Common myeloid progenitor, CD34-positive (primary cell): ENCODE measurements around the gene ALK.

ENCODE experiments used
- CTCF ChIA-PET: fragments of 350-600 bp; sonication (Branson Sonifier 250); formaldehyde crosslinking; loops from one replicate; lab custom pipeline; 2021; ENCODE audit warnings: antibody characterized with exemption; lab: Charles Lee
- POLR2A ChIA-PET: fragments of 350-600 bp; sonication (Branson Sonifier 250); formaldehyde crosslinking; loops from one replicate; lab custom pipeline; 2021; ENCODE audit warnings: antibody characterized with exemption; lab: Charles Lee
- DNase-seq, 3 donors: peaks; one replicate each; pipeline versions ENCODE4 v3.0.0 to v3.0.0-alpha.2; 2013
- H3K27ac ChIP-seq, 2 experiments: 1 replicate in 1 of 2; 2 replicates in 1 of 2; pipeline ENCODE4 v1.7.0; 2013; ENCODE audit warnings: inconsistent platforms in 2 of 2, low read length in 2 of 2, mild to moderate bottlenecking in 2 of 2, low read depth in 1 of 2, moderate library complexity in 1 of 2; ENCODE audit not compliant: severe bottlenecking in 2 of 2, insufficient read depth in 1 of 2, poor library complexity in 1 of 2
- H3K27me3 ChIP-seq, 5 experiments: replicated peaks in 2 of 5; 1 replicate in 3 of 5; 2 replicates in 2 of 5; pipeline versions ENCODE4 v1.6.1 to v1.7.0; 2013; ENCODE audit warnings: low read length in 4 of 5, mild to moderate bottlenecking in 2 of 5, moderate library complexity in 2 of 5, inconsistent platforms in 1 of 5; ENCODE audit not compliant: insufficient read depth in 5 of 5, control insufficient read depth in 4 of 5
- H3K36me3 ChIP-seq, 4 experiments: 1 replicate in 2 of 4; 2 replicates in 2 of 4; pipeline versions ENCODE4 v1.6.1 to v1.7.0; 2013; ENCODE audit warnings: low read length in 3 of 4, control low read depth in 1 of 4, mild to moderate bottlenecking in 1 of 4; ENCODE audit not compliant: control insufficient read depth in 4 of 4, insufficient read depth in 4 of 4
- H3K4me1 ChIP-seq, 4 experiments: 1 replicate in 3 of 4; 2 replicates in 1 of 4; pipeline versions ENCODE4 v1.6.1 to v1.7.1; 2013; ENCODE audit warnings: low read length in 3 of 4, mild to moderate bottlenecking in 3 of 4, control low read depth in 1 of 4, inconsistent platforms in 1 of 4, moderate library complexity in 1 of 4; ENCODE audit not compliant: control insufficient read depth in 4 of 4, insufficient read depth in 4 of 4; ENCODE audit errors: control extremely low read depth in 1 of 4
- H3K4me3 ChIP-seq, 7 experiments: 1 replicate in 4 of 7; 2 replicates in 3 of 7; pipeline versions ENCODE4 v1.5.1 to v1.7.0; 2013; ENCODE audit warnings: mild to moderate bottlenecking in 7 of 7, low read length in 6 of 7, moderate library complexity in 6 of 7, inconsistent platforms in 2 of 7, low read depth in 2 of 7, control low read depth in 1 of 7; ENCODE audit not compliant: insufficient read depth in 4 of 7, control insufficient read depth in 1 of 7; ENCODE audit errors: extremely low read depth in 1 of 7
- H3K9me3 ChIP-seq, 5 experiments: 1 replicate in 4 of 5; 2 replicates in 1 of 5; pipeline versions ENCODE4 v1.6.1 to v1.7.1; 2013; ENCODE audit warnings: low read length in 4 of 5, mild to moderate bottlenecking in 2 of 5, inconsistent platforms in 1 of 5, low read depth in 1 of 5, moderate library complexity in 1 of 5; ENCODE audit not compliant: control insufficient read depth in 4 of 5, insufficient read depth in 2 of 5; ENCODE audit errors: control extremely low read depth in 1 of 5
- WGBS: methylation state at CpG from one replicate; pipeline ENCODE4 v1.1.5; 2013; ENCODE audit not compliant: insufficient coverage; 5-methylcytosine and 5-hydroxymethylcytosine counted together

The ALK gene

GRCh38 chr2:29780906-29781305 lies 140.5 kb downstream of the ALK start:
- Histone ChIP-seq H3K9me3 (no peaks in the 10 kb centered on the region), H3K4me1 (no peaks in the 10 kb centered on the region), H3K27me3 (peaks cover 0 to 3% (median 0%) of the 10 kb centered on the region in 5 experiments), H3K36me3 (no peaks in the 10 kb centered on the region), H3K27ac (no peak overlapping the region), H3K4me3 (no peak overlapping the region)
- no peak for DNase-seq
- ChIA-PET POLR2A (no interaction called here), CTCF (no interaction called here)
- 100% methylated on average over 1 of the region's 1 CpG for WGBS

DNA sequence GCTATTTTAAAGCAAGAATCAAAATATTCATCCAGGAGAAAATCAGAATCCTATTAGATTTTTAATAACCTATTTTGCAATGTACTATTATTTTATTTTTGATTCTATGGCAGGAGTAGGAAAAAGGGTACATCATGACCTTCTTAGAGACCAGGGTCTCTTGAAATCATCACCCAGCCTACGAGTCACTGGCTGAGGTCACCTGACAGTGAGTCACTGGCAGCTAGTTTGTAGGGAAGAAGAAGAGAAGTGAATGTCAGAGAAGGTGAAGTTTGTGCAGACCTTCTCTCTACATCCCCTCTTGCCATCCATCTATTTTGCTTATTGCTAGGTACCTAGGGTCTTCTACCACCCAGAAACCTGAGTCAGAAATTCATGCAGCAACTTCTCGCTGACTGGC lies 144.2 kb downstream of the ALK start:
- ChIA-PET CTCF (no interaction called here), POLR2A (no interaction called here)
- Histone ChIP-seq H3K27ac (no peak overlapping the region), H3K9me3 (no peaks in the 10 kb centered on the region), H3K27me3 (peaks cover 0 to 3% (median 0%) of the 10 kb centered on the region in 5 experiments), H3K36me3 (no peaks in the 10 kb centered on the region), H3K4me1 (no peaks in the 10 kb centered on the region), H3K4me3 (no peak overlapping the region)
- 75% methylated on average over 2 of the region's 2 CpGs for WGBS
- DNase-seq, result peak in 2 of 3 donors; percentile 2 to 12

DNA sequence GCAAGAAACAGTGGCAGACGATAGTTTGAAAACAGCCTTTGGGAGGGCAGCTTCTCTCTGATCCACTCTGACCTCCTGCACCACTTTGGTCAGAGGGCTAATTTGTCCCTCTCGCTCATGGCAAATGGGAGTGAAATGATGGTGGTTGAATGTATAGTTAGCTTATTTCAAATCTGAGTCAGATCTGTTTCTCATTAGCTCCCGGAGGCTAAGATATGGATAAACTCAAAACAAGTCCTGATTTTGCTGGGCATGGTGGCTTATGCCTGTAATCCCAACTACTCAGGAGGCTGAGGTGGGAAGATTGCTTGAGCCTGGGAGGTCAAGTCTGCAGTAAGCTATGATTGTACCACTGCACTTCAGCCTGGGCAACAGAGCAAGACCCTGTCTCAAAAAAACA lies 145.0 kb downstream of the ALK start:
- H3K27ac ChIP-seq, result no peak overlapping the region
- no peak for DNase-seq
- no peak overlapping the region for H3K4me3 ChIP-seq
- H3K9me3 ChIP-seq, result no peaks in the 10 kb centered on the region
- WGBS, result 90% methylated on average over 1 of the region's 3 CpGs
- POLR2A ChIA-PET, result no interaction called here
- no peaks in the 10 kb centered on the region for H3K36me3 ChIP-seq
- H3K4me1 ChIP-seq, result no peaks in the 10 kb centered on the region
- H3K27me3 ChIP-seq, result peaks cover 0 to 3% (median 0%) of the 10 kb centered on the region in 5 experiments
- CTCF ChIA-PET, result no interaction called here

- DNase-seq, result no peak
- H3K4me1 ChIP-seq, result no peaks in the 10 kb centered on the region
- CTCF ChIA-PET, result no interaction called here
- WGBS, result no CpG with 5 or more reads among the region's 1 CpG
- no peaks in the 10 kb centered on the region for H3K36me3 ChIP-seq
- H3K27me3 ChIP-seq, result peaks cover 0 to 3% (median 0%) of the 10 kb centered on the region in 5 experiments
- no peaks in the 10 kb centered on the region for H3K9me3 ChIP-seq
- POLR2A ChIA-PET, result no interaction called here
- H3K4me3 ChIP-seq, result no peak overlapping the region
- H3K27ac ChIP-seq, result no peak overlapping the region
Measured at GRCh38 chr2:29775937-29776336, 145.4 kb downstream of the ALK start.

GRCh38 chr2:29774624-29775023 lies 146.8 kb downstream of the ALK start:
- no peaks in the 10 kb centered on the region for H3K9me3 ChIP-seq
- no peak overlapping the region for H3K4me3 ChIP-seq
- ChIA-PET POLR2A (no interaction called here), CTCF (no interaction called here)
- no peaks in the 10 kb centered on the region for H3K36me3 ChIP-seq
- H3K27me3 ChIP-seq, result no peaks in the 10 kb centered on the region
- 100% methylated on average over 3 of the region's 6 CpGs for WGBS
- H3K27ac ChIP-seq, result no peak overlapping the region
- no peaks in the 10 kb centered on the region for H3K4me1 ChIP-seq
- DNase-seq, result no peak

- ChIA-PET POLR2A (no interaction called here), CTCF (no interaction called here)
- H3K27ac ChIP-seq, result no peak overlapping the region
- no peaks in the 10 kb centered on the region for H3K4me1 ChIP-seq
- H3K9me3 ChIP-seq, result no peaks in the 10 kb centered on the region
- DNase-seq, result no peak
- H3K36me3 ChIP-seq, result no peaks in the 10 kb centered on the region
- 100% methylated on average over 2 of the region's 3 CpGs for WGBS
- H3K27me3 ChIP-seq, result no peaks in the 10 kb centered on the region
- H3K4me3 ChIP-seq, result no peak overlapping the region
Measured at GRCh38 chr2:29770846-29771245, 150.5 kb downstream of the ALK start.

- no peak for DNase-seq
- POLR2A ChIA-PET, result no interaction called here
- WGBS, result no CpG with 5 or more reads among the region's 4 CpGs
- no peaks in the 10 kb centered on the region for H3K4me1 ChIP-seq
- no peaks in the 10 kb centered on the region for H3K9me3 ChIP-seq
- H3K27ac ChIP-seq, result no peak overlapping the region
- CTCF ChIA-PET, result no interaction called here
- no peak overlapping the region for H3K4me3 ChIP-seq
- H3K27me3 ChIP-seq, result no peaks in the 10 kb centered on the region
- H3K36me3 ChIP-seq, result no peaks in the 10 kb centered on the region
Measured at GRCh38 chr2:29769847-29770246, 151.5 kb downstream of the ALK start.
